GM13977 (cell line): ENCODE data around the gene WLS.

ENCODE experiments used
- DNase-seq: peaks from one replicate; pipeline ENCODE4 v3.0.0; 2012; ENCODE audit warnings: low spot score
- CTCF ChIP-seq: IDR thresholded peaks from 2 replicates; pipeline ENCODE4 v1.5.1; 2012; ENCODE audit warnings: mild to moderate bottlenecking, control low read depth; ENCODE audit not compliant: insufficient read depth; ENCODE audit errors: extremely low read depth, missing control alignments
- in situ Hi-C: fragments of 300-500 bp; cut with MboI; formaldehyde crosslinking; loops from one replicate; pipeline ENCODE4 v1.12.0; 2022; ENCODE audit warnings: low sequenced_read_pairs, low pct_unique_long_range_greater_than_20kb, mixed read lengths, inconsistent platforms; ENCODE audit not compliant: unreplicated experiment

The WLS gene

DNA sequence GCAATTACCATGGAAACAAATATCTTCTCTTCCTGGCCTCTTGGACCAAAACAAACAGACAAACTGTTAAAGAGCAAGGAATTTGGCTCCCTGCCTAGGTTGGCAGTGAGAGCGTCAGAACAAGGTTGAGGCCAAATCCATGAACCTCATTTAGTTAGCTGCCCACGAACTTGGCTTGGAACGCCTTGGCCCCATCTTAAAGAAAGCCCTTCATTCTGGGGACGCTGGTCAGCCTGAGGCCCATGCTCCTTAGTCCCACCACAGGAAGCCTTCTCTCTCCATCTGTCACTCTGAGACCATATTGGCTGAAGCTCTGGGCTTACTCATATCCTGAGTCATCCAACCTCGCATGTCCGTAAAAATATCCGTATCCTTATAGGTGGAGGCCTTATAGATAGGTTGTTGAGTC, 119.5 kb downstream of the WLS start:
- no peak for DNase-seq
- in situ Hi-C loops, result loop anchor here (25.0 kb wide), 2 partner anchors 224 to 1624 kb away; no protein-coding TSS in a partner anchor
- no peak for TF ChIP-seq CTCF

- DNase-seq, result no peak
- in situ Hi-C loops, result loop anchor here (25.0 kb wide), 2 partner anchors 226 to 1626 kb away; no protein-coding TSS in a partner anchor
Observed at GRCh38 chr1:68111519-68112436, 120.5 kb downstream of the WLS start.

DNA sequence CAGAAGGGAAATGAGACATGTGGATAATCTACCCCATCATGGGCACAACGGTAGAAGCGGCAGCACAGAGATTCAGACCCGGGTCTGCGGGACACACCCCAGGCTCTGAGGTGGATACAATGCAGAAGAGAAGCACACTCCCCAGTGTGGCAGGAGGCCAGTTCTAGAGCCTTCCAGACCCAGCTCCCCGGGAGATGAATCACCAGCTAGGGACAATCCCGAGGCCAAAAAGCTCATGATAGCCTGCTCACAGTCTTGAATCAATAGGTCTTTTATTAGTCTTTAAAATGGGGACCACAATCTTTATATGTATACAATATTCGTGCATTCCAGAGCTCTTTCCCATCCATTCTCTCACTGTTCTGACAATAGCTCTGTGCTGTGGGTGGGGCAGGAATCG, 124.6 kb downstream of the WLS start:
- no peak for TF ChIP-seq CTCF
- in situ Hi-C loops, result loop anchor here (25.0 kb wide), 2 partner anchors 230 to 1630 kb away; no protein-coding TSS in a partner anchor
- no peak for DNase-seq

More at GRCh38 chr1:68111519-68112436, 120.5 kb downstream of the WLS start:
- peak; percentile 29 for TF ChIP-seq CTCF

DNA sequence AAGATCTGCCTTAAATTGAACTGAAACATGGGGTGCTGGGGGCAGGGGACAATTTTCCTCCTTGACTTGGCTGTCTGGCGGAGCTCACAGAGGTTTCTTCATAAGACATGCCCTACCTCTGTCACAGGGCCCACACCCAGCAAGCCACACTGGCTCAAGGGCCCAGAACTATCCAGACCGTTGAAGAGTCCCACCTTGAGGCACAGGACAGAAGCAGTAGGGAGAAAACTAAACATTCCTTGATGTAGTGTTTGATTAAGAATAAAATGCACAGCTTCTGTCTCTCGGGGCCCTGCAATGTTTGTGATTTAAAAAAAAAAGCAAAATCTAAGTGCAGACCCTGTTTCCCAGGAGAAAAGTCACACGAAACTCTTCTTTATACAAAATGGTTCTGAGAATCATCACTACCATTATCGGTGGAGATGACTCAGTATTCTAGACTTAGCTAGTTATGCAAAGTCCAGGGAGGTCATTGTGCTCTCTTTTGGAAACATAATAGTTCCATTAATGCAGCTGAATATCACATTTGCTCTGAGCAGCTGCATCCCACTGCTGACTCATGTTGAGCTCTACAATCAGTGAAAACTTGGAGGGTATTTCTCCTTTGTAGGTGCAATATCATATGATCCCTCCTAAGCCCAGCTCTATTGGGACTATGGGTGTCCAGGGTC, 128.3 kb downstream of the WLS start:
- DNase-seq, result no peak
- no peak for TF ChIP-seq CTCF
- in situ Hi-C loops, result loop anchor here (25.0 kb wide), 2 partner anchors 233 to 1633 kb away; no protein-coding TSS in a partner anchor

DNA sequence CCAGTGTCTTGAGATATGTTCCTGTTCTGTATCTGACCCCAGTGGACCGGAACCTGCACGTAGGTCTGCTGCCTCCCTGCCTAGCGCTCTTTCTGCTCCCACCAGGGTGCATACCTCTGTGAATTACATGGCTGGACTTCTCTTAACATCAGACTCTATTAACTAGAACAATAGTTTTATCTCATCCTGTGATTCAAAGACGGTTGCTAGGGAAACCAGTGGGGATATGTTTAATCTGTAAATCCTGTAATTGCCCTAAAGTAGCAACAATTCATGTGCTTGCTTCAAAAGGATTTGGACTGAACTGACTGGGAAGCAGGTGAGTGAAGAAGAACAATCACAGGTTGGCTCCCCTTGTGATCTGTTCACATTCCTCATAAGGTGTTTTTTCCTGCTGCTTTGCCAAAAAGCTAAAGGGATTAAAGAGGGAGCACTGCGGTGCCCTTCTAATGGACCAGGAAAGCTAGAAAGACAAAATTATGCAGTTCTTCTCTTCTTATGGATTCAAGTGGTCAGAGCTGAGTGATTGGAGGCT, 129.2 kb downstream of the WLS start:
- TF ChIP-seq CTCF, result no peak
- in situ Hi-C loops, result loop anchor here (25.0 kb wide), 2 partner anchors 234 to 1634 kb away; no protein-coding TSS in a partner anchor

GRCh38 chr1:68101829-68102228, 130.5 kb downstream of the WLS start:
- DNase-seq, result no peak
- in situ Hi-C loops, result loop anchor here (25.0 kb wide), 2 partner anchors 235 to 1635 kb away; no protein-coding TSS in a partner anchor
- TF ChIP-seq CTCF, result no peak

More for the DNA sequence above, 129.2 kb downstream of the WLS start:
- no peak for DNase-seq
